Aorta (tissue), 5 donors: Measurements from ENCODE around the gene CXCR2. TPM values are rescaled to one million over a fixed set of nuclear protein-coding genes. Genes with fewer than 3 reads are reported as not detected.
"Not testable (repeated sequence)": the region's sequence is repeated elsewhere in the genome, so short reads cannot be mapped to it uniquely, and the experiment has no call there.

Source experiments
- ATAC-seq: fragments of 200-7000 bp; cut with Tn5 transposase; one replicate; pipeline ENCODE4 v1.9.1; 2022; ENCODE audit warnings: moderate library complexity; ENCODE audit not compliant: low FRiP score
- DNase-seq, 2 donors: peaks; one replicate each; pipeline ENCODE4 v3.0.0-alpha.2; 2020
- H3K27ac ChIP-seq, 2 donors: one replicate each; pipeline ENCODE4 v1.5.1; 2013; ENCODE audit warnings: low read length in 2 of 2, mild to moderate bottlenecking in 2 of 2, moderate library complexity in 2 of 2, control low read depth in 1 of 2, inconsistent platforms in 1 of 2, low read depth in 1 of 2
- H3K27me3 ChIP-seq, 2 donors: one replicate each; pipeline ENCODE4 v1.6.1; 2013; ENCODE audit warnings: control low read depth in 1 of 2, low read length in 1 of 2, mild to moderate bottlenecking in 1 of 2, moderate library complexity in 1 of 2; ENCODE audit not compliant: insufficient read depth in 2 of 2, control insufficient read depth in 1 of 2
- H3K36me3 ChIP-seq, 2 donors: one replicate each; pipeline ENCODE4 v1.6.1; 2013; ENCODE audit warnings: control low read depth in 1 of 2, low read length in 1 of 2, mild to moderate bottlenecking in 1 of 2; ENCODE audit not compliant: insufficient read depth in 2 of 2, control insufficient read depth in 1 of 2
- H3K4me1 ChIP-seq, 2 donors: one replicate each; pipeline ENCODE4 v1.6.1; 2013; ENCODE audit warnings: low read length in 2 of 2, control low read depth in 1 of 2, mild to moderate bottlenecking in 1 of 2, moderate library complexity in 1 of 2; ENCODE audit not compliant: insufficient read depth in 2 of 2, control insufficient read depth in 1 of 2
- H3K4me3 ChIP-seq, 2 donors: one replicate each; pipeline ENCODE4 v1.5.1; 2013; ENCODE audit warnings: low read length in 2 of 2, control low read depth in 1 of 2, mild to moderate bottlenecking in 1 of 2
- H3K9me3 ChIP-seq: one replicate; pipeline ENCODE4 v1.6.1; 2013; ENCODE audit warnings: mild to moderate bottlenecking, low read length; ENCODE audit not compliant: control insufficient read depth
- WGBS, 2 donors: extraction: QIAGEN DNeasy Blood & Tissue Kit; methylation state at CpG; one replicate each; pipeline ENCODE4 v1.1.7; 2013; 5-methylcytosine and 5-hydroxymethylcytosine counted together
- intact Hi-C, 2 donors: fragments of 100-400 bp; cut with DNase I; formaldehyde crosslinking; loops; one replicate each; pipeline versions ENCODE4 v1.14.2 to v1.15.0; 2022
- polyA plus RNA-seq, 2 donors: library from polyadenylated mRNA; stranded (reverse); fragments of 200-250 nt; gene quantifications; one replicate each; pipeline ENCODE4 v1.2.3, GENCODE V29; 2013
- total RNA-seq, 2 donors: library from RNA; stranded (reverse); fragmentation: NEBNext Ultra II Directional; extraction: Animal tissue kit (Norgen Biotek cat#: 25700); gene quantifications; one replicate each; pipeline ENCODE4 v1.2.1, GENCODE V29; 2021
- donor health status: healthy with polysubstance abuse.
- donor health status: Bipolar disorder and iron deficiency.
- donor health status: DM: no; HTN: no; CAD: no.
- donor health status: DM: no; HTN: no; CAD: no.
- donor health status: DM: yes; HTN: yes; CAD: no.

The CXCR2 gene
- total and polyA plus RNA-seq, 4 donors, result 0.05 to 4.9 (median 2.1) TPM

- no peaks in the 10 kb centered on the region for H3K36me3 ChIP-seq
- ATAC-seq (no peak), DNase-seq (no peak)
- WGBS, 2 donors, result 77 to 80% methylated on average over 8 of the region's 8 CpGs
- H3K4me3 ChIP-seq, result no peak overlapping the region
- no peak overlapping the region for H3K27ac ChIP-seq
- H3K4me1 ChIP-seq, result no peaks in the 10 kb centered on the region
- H3K27me3 ChIP-seq, result no peaks in the 10 kb centered on the region
- intact Hi-C loops, result no loop called here
- H3K9me3 ChIP-seq, result peaks cover 4% of the 10 kb centered on the region
Measured at GRCh38 chr2:218089259-218089658, 36.6 kb upstream of the CXCR2 start.

- Histone ChIP-seq H3K27me3 (no peaks in the 10 kb centered on the region), H3K27ac (no peak overlapping the region), H3K9me3 (peaks cover 2% of the 10 kb centered on the region), H3K4me1 (no peaks in the 10 kb centered on the region), H3K4me3 (no peak overlapping the region), H3K36me3 (no peaks in the 10 kb centered on the region)
- intact Hi-C loops, result no loop called here
- ATAC-seq, result no peak
- DNase-seq, result no peak
- 93 to 94% methylated on average over 3 of the region's 3 CpGs for WGBS, 2 donors
Measured at GRCh38 chr2:218091746-218092145, 34.1 kb upstream of the CXCR2 start.

GRCh38 chr2:218093879-218094278 lies 31.9 kb upstream of the CXCR2 start:
- 88 to 89% methylated on average over 3 of the region's 3 CpGs for WGBS, 2 donors
- peaks cover 2% of the 10 kb centered on the region for H3K9me3 ChIP-seq
- H3K36me3 ChIP-seq, result no peaks in the 10 kb centered on the region
- H3K27ac ChIP-seq, result no peak overlapping the region
- intact Hi-C loops, result no loop called here
- no peak overlapping the region for H3K4me3 ChIP-seq
- no peaks in the 10 kb centered on the region for H3K27me3 ChIP-seq
- DNase-seq (no peak), ATAC-seq (no peak)
- H3K4me1 ChIP-seq, result no peaks in the 10 kb centered on the region

- no peak for DNase-seq
- intact Hi-C loops, result no loop called here
- Histone ChIP-seq H3K4me1 (no peaks in the 10 kb centered on the region), H3K27me3 (no peaks in the 10 kb centered on the region), H3K9me3 (peaks cover 2% of the 10 kb centered on the region), H3K27ac (no peak overlapping the region), H3K36me3 (no peaks in the 10 kb centered on the region), H3K4me3 (no peak overlapping the region)
- ATAC-seq, result no peak
- WGBS, 2 donors, result 75 to 81% methylated on average over 8 of the region's 8 CpGs
Measured at GRCh38 chr2:218095853-218096252, 30.0 kb upstream of the CXCR2 start.

- intact Hi-C loops, result no loop called here
- Histone ChIP-seq H3K36me3 (no peaks in the 10 kb centered on the region), H3K4me3 (no peak overlapping the region), H3K27ac (no peak overlapping the region), H3K27me3 (no peaks in the 10 kb centered on the region), H3K9me3 (no peaks in the 10 kb centered on the region), H3K4me1 (no peaks in the 10 kb centered on the region)
- no peak for DNase-seq
- 85% methylated on average over 3 of the region's 3 CpGs for WGBS, 2 donors
- ATAC-seq, result no peak
Measured at GRCh38 chr2:218097975-218098374, 27.9 kb upstream of the CXCR2 start.

GRCh38 chr2:218108834-218109233 lies 17.0 kb upstream of the CXCR2 start:
- intact Hi-C loops, H3K4me3 ChIP-seq, ATAC-seq, H3K4me1 ChIP-seq, H3K36me3 ChIP-seq, H3K9me3 ChIP-seq, H3K27me3 ChIP-seq, DNase-seq, H3K27ac ChIP-seq: not testable (repeated sequence)
- WGBS, 2 donors, result 89% methylated on average over 7 of the region's 7 CpGs

- H3K27ac ChIP-seq, H3K36me3 ChIP-seq, H3K9me3 ChIP-seq, H3K27me3 ChIP-seq, H3K4me1 ChIP-seq, H3K4me3 ChIP-seq, DNase-seq, intact Hi-C loops, ATAC-seq: not testable (repeated sequence)
- 82 to 91% methylated on average over 4 of the region's 4 CpGs for WGBS, 2 donors
Measured at GRCh38 chr2:218121789-218122188, 4.0 kb upstream of the CXCR2 start.

GRCh38 chr2:218122286-218122685 lies 3.5 kb upstream of the CXCR2 start:
- intact Hi-C loops, ATAC-seq, H3K9me3 ChIP-seq: not testable (repeated sequence)

GRCh38 chr2:218123986-218124385 lies 1.8 kb upstream of the CXCR2 start:
- no peaks in the 10 kb centered on the region for H3K4me1 ChIP-seq
- no peak overlapping the region for H3K4me3 ChIP-seq
- WGBS, 2 donors, result 77 to 78% methylated on average over 4 of the region's 4 CpGs
- H3K27ac ChIP-seq, result no peak overlapping the region
- DNase-seq (no peak), ATAC-seq (no peak)
- no peaks in the 10 kb centered on the region for H3K36me3 ChIP-seq
- H3K27me3 ChIP-seq, result no peaks in the 10 kb centered on the region
- peaks cover 2% of the 10 kb centered on the region for H3K9me3 ChIP-seq
- intact Hi-C loops, result no loop called here

More at GRCh38 chr2:218122286-218122685, 3.5 kb upstream of the CXCR2 start:
- not testable (repeated sequence) for H3K27me3 ChIP-seq, DNase-seq, H3K4me3 ChIP-seq, H3K36me3 ChIP-seq, H3K27ac ChIP-seq, H3K4me1 ChIP-seq
